Bronchial epithelial cell (primary cell): ENCODE data around the gene C1RL. TPM values are rescaled to one million over a fixed set of nuclear protein-coding genes. Genes with fewer than 3 reads are reported as not detected.
A peak's percentile ranks its signal among the peaks of the same experiment; 100 is the strongest.

Experiments
- DNase-seq: peaks from one replicate; pipeline ENCODE4 v3.0.0-alpha.2; 2010; ENCODE audit warnings: low read depth
- FAIRE-seq: peaks from 2 replicates; lab custom pipeline; 2011; peaks lifted over from hg19 to GRCh38; lab: Jason Lieb, UNC
- H3K27me3 ChIP-seq: 2 replicates; pipeline ENCODE4 v1.5.1; 2011; ENCODE audit warnings: low read length; ENCODE audit not compliant: control insufficient read depth, insufficient read depth
- H3K36me3 ChIP-seq: 2 replicates; pipeline ENCODE4 v1.5.1; 2011; ENCODE audit warnings: low read length; ENCODE audit not compliant: control insufficient read depth, insufficient read depth
- H3K4me3 ChIP-seq: 2 replicates; pipeline ENCODE4 v1.5.1; 2011; ENCODE audit warnings: mild to moderate bottlenecking, low read depth, low read length, control low read depth
- CTCF ChIP-seq: IDR thresholded peaks from 2 replicates; pipeline ENCODE4 v1.5.1; 2011; ENCODE audit warnings: mild to moderate bottlenecking, moderate library complexity, low read length, control low read depth, inconsistent platforms; ENCODE audit not compliant: insufficient read depth, severe bottlenecking
- total RNA-seq: library from RNA; depleted of rRNA; stranded (reverse); fragments of >200 nt; gene quantifications from 2 replicates; pipeline ENCODE4 v1.2.1, GENCODE V29; 2014

C1RL gene
- total RNA-seq, 1 donor from 2014 or later: 11.3 TPM

- peaks cover 23% of the 10 kb centered on the region for H3K36me3 ChIP-seq
- no peaks in the 10 kb centered on the region for H3K27me3 ChIP-seq
- no peak overlapping the region for H3K4me3 ChIP-seq
- no peak for DNase-seq
- TF ChIP-seq CTCF: no peak
- no peak for FAIRE-seq
Observed at GRCh38 chr12:7117670-7118069, 8.7 kb upstream of the C1RL start.

- no peak for TF ChIP-seq CTCF
- peaks cover 23% of the 10 kb centered on the region for H3K36me3 ChIP-seq
- DNase-seq: no peak
- no peaks in the 10 kb centered on the region for H3K27me3 ChIP-seq
- H3K4me3 ChIP-seq: no peak overlapping the region
- FAIRE-seq: no peak
Observed at GRCh38 chr12:7116916-7117315, 7.9 kb upstream of the C1RL start.

GRCh38 chr12:7116196-7116595, 7.2 kb upstream of the C1RL start:
- DNase-seq (no peak), FAIRE-seq (peak; percentile 40)
- Histone ChIP-seq H3K27me3 (no peaks in the 10 kb centered on the region), H3K4me3 (no peak overlapping the region), H3K36me3 (peaks cover 24% of the 10 kb centered on the region)
- TF ChIP-seq CTCF: no peak

GRCh38 chr12:7114851-7115250, 5.8 kb upstream of the C1RL start:
- TF ChIP-seq CTCF: no peak
- H3K27me3 ChIP-seq: no peaks in the 10 kb centered on the region
- FAIRE-seq (no peak), DNase-seq (no peak)
- H3K36me3 ChIP-seq: peaks cover 24% of the 10 kb centered on the region
- H3K4me3 ChIP-seq: no peak overlapping the region

GRCh38 chr12:7114008-7114407, 5.0 kb upstream of the C1RL start:
- H3K36me3 ChIP-seq: peaks cover 24% of the 10 kb centered on the region
- TF ChIP-seq CTCF: no peak
- no peak for DNase-seq
- no peaks in the 10 kb centered on the region for H3K27me3 ChIP-seq
- H3K4me3 ChIP-seq: no peak overlapping the region
- FAIRE-seq: no peak

- peak; percentile 74 for TF ChIP-seq CTCF
- Histone ChIP-seq H3K36me3 (peaks cover 24% of the 10 kb centered on the region), H3K4me3 (no peak overlapping the region), H3K27me3 (no peaks in the 10 kb centered on the region)
- FAIRE-seq: no peak
- peak; percentile 29 for DNase-seq
Observed at GRCh38 chr12:7113389-7113871, 4.4 kb upstream of the C1RL start.
